ENCODE data around the gene SKI.

Gene SKI

DNA sequence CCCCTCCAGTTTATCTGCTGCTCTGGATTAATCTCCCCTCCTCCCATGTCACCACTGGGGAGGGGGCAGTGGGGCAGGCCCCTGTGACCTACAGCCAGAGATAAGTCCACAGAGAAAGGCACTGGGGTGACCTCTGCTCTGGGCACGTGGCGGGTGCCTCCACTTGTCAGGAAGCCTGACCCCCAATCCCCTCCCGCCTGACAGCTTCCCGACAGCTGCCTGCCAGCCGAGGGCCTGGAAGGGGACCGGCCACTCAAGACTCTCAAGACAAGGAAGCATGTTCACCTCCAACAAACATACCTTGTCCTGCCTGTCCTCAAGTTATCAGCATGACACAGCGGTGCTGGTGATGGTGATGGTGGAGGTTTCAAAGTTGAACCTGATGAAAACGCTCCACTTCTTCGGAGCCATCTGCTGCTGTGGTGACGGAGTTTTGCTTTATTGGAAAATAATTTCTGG lies 30.4 kb upstream of the SKI start:
- Histone ChIP-seq H3K4me2 (ENCODE audit: insufficient read depth, low read length) (no peak overlapping the region), H3K36me3 (ENCODE audit: insufficient read depth, low read length) (peaks cover 7% of the 10 kb centered on the region), H3K79me2 (ENCODE audit: insufficient read depth, low read length) (peaks cover 13% of the 10 kb centered on the region), H3K27ac (ENCODE audit: low read length) (no peak overlapping the region), H3K4me1 (ENCODE audit: insufficient read depth, low read length) (peaks cover 25% of the 10 kb centered on the region), H3K9me3 (ENCODE audit: insufficient read depth, low read length, severe bottlenecking) (no peaks in the 10 kb centered on the region), H4K20me1 (ENCODE audit: insufficient read depth, low read length) (no peaks in the 10 kb centered on the region), H3K9ac (ENCODE audit: low read depth, low read length) (no peak overlapping the region), H3K4me3 (ENCODE audit: low read depth in 1 of 2, low read length in 2 of 2) (no peak overlapping the region), H2AFZ (ENCODE audit: low read depth, low read length) (no peak overlapping the region), H3K27me3 (ENCODE audit: insufficient read depth, low read length, poor library complexity) (no peaks in the 10 kb centered on the region)
- no peak for TF ChIP-seq EZH2 (IDR thresholded peaks at IDR 0.05; ENCODE audit: borderline replicate concordance, low read depth, low read length, severe bottlenecking)
- TF ChIP-seq, protein P1, sequence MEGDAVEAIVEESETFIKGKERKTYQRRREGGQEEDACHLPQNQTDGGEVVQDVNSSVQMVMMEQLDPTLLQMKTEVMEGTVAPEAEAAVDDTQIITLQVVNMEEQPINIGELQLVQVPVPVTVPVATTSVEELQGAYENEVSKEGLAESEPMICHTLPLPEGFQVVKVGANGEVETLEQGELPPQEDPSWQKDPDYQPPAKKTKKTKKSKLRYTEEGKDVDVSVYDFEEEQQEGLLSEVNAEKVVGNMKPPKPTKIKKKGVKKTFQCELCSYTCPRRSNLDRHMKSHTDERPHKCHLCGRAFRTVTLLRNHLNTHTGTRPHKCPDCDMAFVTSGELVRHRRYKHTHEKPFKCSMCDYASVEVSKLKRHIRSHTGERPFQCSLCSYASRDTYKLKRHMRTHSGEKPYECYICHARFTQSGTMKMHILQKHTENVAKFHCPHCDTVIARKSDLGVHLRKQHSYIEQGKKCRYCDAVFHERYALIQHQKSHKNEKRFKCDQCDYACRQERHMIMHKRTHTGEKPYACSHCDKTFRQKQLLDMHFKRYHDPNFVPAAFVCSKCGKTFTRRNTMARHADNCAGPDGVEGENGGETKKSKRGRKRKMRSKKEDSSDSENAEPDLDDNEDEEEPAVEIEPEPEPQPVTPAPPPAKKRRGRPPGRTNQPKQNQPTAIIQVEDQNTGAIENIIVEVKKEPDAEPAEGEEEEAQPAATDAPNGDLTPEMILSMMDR (IDR thresholded peaks at IDR 0.05; ENCODE audit: borderline replicate concordance, extremely low read depth, low read length, poor library complexity, severe bottlenecking), result no peak
- DNase-seq, result no peak
- ATAC-seq (ENCODE audit: insufficient read depth, low read depth), result no peak

DNA sequence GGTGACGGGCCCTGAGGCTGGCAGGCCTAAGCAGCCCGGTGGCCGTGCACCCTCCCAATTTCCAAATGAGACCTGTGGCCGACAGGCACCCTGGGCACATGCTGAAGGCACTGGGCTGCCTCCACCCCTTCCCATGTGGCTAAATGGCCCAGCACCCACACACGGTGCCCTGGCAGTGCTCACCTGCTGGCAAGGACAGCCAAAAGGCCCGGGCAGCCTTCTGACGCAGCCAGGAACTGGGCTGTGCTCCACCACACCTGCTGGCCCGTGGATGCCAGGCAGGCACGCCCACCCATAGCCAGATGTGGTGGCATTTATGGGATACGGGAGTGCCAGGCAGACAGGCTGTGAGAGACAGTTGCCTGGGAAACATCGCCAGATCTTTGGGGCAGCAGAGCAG lies 29.5 kb upstream of the SKI start:
- Histone ChIP-seq H3K9me3 (ENCODE audit: insufficient read depth, low read length, severe bottlenecking) (no peaks in the 10 kb centered on the region), H3K27ac (ENCODE audit: low read length) (no peak overlapping the region), H3K27me3 (ENCODE audit: insufficient read depth, low read length, poor library complexity) (no peaks in the 10 kb centered on the region), H2AFZ (ENCODE audit: low read depth, low read length) (no peak overlapping the region), H3K79me2 (ENCODE audit: insufficient read depth, low read length) (peaks cover 5% of the 10 kb centered on the region), H3K4me3 (ENCODE audit: low read depth in 1 of 2, low read length in 2 of 2) (no peak overlapping the region), H3K4me1 (ENCODE audit: insufficient read depth, low read length) (peaks cover 17% of the 10 kb centered on the region), H3K4me2 (ENCODE audit: insufficient read depth, low read length) (no peak overlapping the region), H3K9ac (ENCODE audit: low read depth, low read length) (no peak overlapping the region), H3K36me3 (ENCODE audit: insufficient read depth, low read length) (no peaks in the 10 kb centered on the region; the same call in 1 of the 2 replicates), H4K20me1 (ENCODE audit: insufficient read depth, low read length) (no peaks in the 10 kb centered on the region)
- ATAC-seq (ENCODE audit: insufficient read depth, low read depth), result no peak
- TF ChIP-seq, protein P1 (IDR thresholded peaks at IDR 0.05; ENCODE audit: borderline replicate concordance, extremely low read depth, low read length, poor library complexity, severe bottlenecking), result no peak
- TF ChIP-seq EZH2 (IDR thresholded peaks at IDR 0.05; ENCODE audit: borderline replicate concordance, low read depth, low read length, severe bottlenecking), result no peak
- no peak for DNase-seq

DNA sequence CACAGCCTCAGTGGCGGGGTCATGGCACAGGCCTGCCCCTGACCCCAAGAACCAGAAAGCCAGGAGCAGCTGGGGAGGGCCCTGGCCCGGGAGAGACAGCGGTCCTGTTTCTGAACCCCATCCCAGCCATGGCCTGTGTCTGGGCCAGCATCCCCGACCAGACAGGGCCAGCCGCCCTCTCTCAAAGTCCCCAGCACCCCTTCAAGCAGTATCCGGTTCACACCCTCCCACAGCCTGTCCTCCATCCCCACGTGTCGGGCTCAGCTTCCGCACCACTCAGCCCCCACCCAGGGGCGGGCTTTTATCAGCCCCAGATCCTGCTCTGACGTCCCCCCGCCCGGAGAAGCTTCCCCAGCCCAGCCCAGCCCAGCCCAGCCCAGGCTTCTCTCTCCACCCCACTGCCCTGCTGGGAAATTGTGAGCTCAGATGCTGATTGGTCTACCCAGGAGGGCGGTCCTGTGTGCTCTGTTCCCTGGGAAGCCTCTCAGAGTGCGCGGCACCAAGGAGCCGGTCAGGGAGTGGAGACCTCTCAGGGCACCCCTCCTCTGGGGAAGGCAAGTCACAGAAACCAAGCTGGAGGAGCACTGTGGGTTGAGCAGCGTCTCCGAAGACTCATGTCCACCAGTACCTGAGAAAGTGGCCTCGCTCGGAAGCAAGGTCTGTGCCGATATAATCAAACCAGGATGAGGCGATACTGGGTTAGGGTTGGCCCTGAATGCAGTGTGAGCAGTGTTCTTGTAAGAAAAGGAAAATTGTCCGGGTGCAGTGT lies 28.9 kb upstream of the SKI start:
- no peaks in the 10 kb centered on the region for H4K20me1 ChIP-seq (ENCODE audit: insufficient read depth, low read length)
- no peaks in the 10 kb centered on the region for H3K36me3 ChIP-seq (ENCODE audit: insufficient read depth, low read length)
- H3K79me2 ChIP-seq (ENCODE audit: insufficient read depth, low read length), result no peaks in the 10 kb centered on the region
- ATAC-seq (ENCODE audit: insufficient read depth, low read depth) (no peak), DNase-seq (no peak)
- H3K4me1 ChIP-seq (ENCODE audit: insufficient read depth, low read length), result peaks cover 17% of the 10 kb centered on the region
- no peaks in the 10 kb centered on the region for H3K27me3 ChIP-seq (ENCODE audit: insufficient read depth, low read length, poor library complexity)
- no peak overlapping the region for H2AFZ ChIP-seq (ENCODE audit: low read depth, low read length)
- no peak overlapping the region for H3K4me3 ChIP-seq (ENCODE audit: low read depth in 1 of 2, low read length in 2 of 2)
- H3K9me3 ChIP-seq (ENCODE audit: insufficient read depth, low read length, severe bottlenecking), result no peaks in the 10 kb centered on the region
- TF ChIP-seq, protein P1 (IDR thresholded peaks at IDR 0.05; ENCODE audit: borderline replicate concordance, extremely low read depth, low read length, poor library complexity, severe bottlenecking), result no peak
- H3K4me2 ChIP-seq (ENCODE audit: insufficient read depth, low read length), result no peak overlapping the region
- H3K9ac ChIP-seq (ENCODE audit: low read depth, low read length), result no peak overlapping the region
- no peak overlapping the region for H3K27ac ChIP-seq (ENCODE audit: low read length)
